ENCODE results near the gene PLEK. TPM values are rescaled to one million over a fixed set of nuclear protein-coding genes. Genes with fewer than 3 reads are reported as not detected.

PLEK gene
- total RNA-seq, 1 donor from 2014 or later: not detected

DNA sequence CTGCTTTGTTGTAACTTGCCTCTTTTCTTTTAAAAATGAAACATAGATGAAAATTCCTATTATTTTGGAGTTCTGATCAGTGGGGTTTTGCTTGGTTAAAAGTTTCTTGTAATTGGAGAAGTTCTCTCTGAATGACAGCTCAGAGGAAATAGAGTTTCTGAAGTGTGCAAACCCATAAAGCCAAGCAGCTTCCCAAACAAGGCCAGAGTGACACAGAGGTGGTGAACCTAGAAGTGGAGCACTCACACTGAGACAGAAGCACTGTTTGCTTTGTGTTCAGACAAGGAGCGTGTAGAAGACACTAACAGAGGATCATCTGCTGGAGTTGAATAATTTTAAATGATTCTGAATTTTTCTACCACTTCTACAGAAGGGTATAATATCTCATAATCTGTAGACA is 52.8 kb downstream of the PLEK start:
- H3K9me3 Mint-ChIP-seq (ENCODE audit: unreplicated experiment): no peaks in the 10 kb centered on the region
- H3K27me3 Mint-ChIP-seq (ENCODE audit: low read depth, unreplicated experiment): peaks cover 2% of the 10 kb centered on the region
- Histone ChIP-seq H3K9me3 (ENCODE audit: insufficient read depth, low read depth, low read length) (no peaks in the 10 kb centered on the region), H3K79me2 (ENCODE audit: insufficient read depth, low read length) (no peaks in the 10 kb centered on the region), H3K9ac (ENCODE audit: low read length) (no peak overlapping the region), H3K4me2 (ENCODE audit: low read length) (no peak overlapping the region), H3K27ac (ENCODE audit: low read depth, low read length) (no peak overlapping the region), H4K20me1 (ENCODE audit: insufficient read depth, low read length) (no peaks in the 10 kb centered on the region), H3K4me1 (ENCODE audit: insufficient read depth, low read length) (no peaks in the 10 kb centered on the region), H3K36me3 (ENCODE audit: insufficient read depth, low read length) (no peaks in the 10 kb centered on the region), H3K27me3 (ENCODE audit: insufficient read depth, low read length) (peaks cover 4% of the 10 kb centered on the region), H3K4me3 (ENCODE audit: insufficient read depth, low read depth, low read length) (no peak overlapping the region), H2AFZ (ENCODE audit: low read depth, low read length) (no peak overlapping the region)
- no peaks in the 10 kb centered on the region for H3K4me1 Mint-ChIP-seq (ENCODE audit: low read depth, unreplicated experiment)
- no peak for FAIRE-seq
- H3K4me3 Mint-ChIP-seq (ENCODE audit: unreplicated experiment): no peak overlapping the region
- no peaks in the 10 kb centered on the region for H3K36me3 Mint-ChIP-seq (ENCODE audit: low read depth, unreplicated experiment)
- TF ChIP-seq, protein P1, sequence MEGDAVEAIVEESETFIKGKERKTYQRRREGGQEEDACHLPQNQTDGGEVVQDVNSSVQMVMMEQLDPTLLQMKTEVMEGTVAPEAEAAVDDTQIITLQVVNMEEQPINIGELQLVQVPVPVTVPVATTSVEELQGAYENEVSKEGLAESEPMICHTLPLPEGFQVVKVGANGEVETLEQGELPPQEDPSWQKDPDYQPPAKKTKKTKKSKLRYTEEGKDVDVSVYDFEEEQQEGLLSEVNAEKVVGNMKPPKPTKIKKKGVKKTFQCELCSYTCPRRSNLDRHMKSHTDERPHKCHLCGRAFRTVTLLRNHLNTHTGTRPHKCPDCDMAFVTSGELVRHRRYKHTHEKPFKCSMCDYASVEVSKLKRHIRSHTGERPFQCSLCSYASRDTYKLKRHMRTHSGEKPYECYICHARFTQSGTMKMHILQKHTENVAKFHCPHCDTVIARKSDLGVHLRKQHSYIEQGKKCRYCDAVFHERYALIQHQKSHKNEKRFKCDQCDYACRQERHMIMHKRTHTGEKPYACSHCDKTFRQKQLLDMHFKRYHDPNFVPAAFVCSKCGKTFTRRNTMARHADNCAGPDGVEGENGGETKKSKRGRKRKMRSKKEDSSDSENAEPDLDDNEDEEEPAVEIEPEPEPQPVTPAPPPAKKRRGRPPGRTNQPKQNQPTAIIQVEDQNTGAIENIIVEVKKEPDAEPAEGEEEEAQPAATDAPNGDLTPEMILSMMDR (IDR thresholded peaks at IDR 0.05; ENCODE audit: insufficient read depth, low read depth, low read length): no peak
- TF ChIP-seq EZH2 (IDR thresholded peaks at IDR 0.05; ENCODE audit: insufficient read depth, low read length): no peak
- no peak for DNase-seq (ENCODE audit: low read depth)
- H3K27ac Mint-ChIP-seq (ENCODE audit: unreplicated experiment): no peak overlapping the region

DNA sequence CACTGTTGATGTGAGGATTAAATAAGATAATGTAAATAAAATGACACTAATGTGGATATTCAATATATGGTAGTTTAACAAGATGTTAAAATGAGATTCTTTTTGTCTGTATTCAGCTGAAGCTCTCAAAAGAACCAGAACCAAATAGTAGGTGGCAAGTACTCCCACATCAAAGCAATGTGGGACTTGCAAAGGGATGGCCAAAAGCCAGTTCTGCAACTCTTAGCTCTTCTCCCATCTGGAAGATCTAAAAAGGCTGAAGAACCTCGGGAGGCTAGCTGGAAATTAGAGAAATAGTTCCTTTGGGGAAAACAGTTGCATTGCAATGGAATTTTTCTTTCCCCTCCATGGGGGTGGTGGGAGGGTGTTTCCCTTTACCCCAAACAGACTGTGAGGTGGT is 53.3 kb downstream of the PLEK start:
- H3K4me3 Mint-ChIP-seq (ENCODE audit: unreplicated experiment): no peak overlapping the region
- no peak for FAIRE-seq

DNA sequence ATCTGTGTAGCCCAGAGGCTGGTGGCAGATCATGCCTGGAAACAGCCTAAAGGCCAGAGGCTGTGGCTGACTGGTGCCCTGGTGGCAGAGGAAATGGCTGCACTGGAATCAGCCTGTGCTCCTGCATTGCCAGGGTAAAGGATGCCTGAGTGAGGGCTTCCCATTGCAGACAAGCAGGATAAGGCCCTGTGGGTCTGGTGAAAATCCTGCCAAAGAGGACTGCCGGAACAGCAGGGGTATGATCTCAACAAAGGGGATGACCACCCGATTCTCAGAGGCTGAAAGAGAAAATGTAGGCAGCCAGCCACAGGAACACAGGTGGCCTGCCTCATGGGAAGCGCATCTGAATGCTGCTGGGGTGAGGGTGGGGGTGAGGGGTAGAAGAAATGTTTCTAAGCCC is 53.8 kb downstream of the PLEK start:
- H3K36me3 ChIP-seq (ENCODE audit: insufficient read depth, low read length): no peaks in the 10 kb centered on the region
- no peak overlapping the region for H3K9ac ChIP-seq (ENCODE audit: low read length)
- H3K27ac ChIP-seq (ENCODE audit: low read depth, low read length): no peak overlapping the region
- no peak overlapping the region for H2AFZ ChIP-seq (ENCODE audit: low read depth, low read length)
- no peak overlapping the region for H3K4me3 ChIP-seq (ENCODE audit: insufficient read depth, low read depth, low read length)
- Mint-ChIP-seq H3K9me3 (ENCODE audit: unreplicated experiment) (no peaks in the 10 kb centered on the region), H3K36me3 (ENCODE audit: low read depth, unreplicated experiment) (no peaks in the 10 kb centered on the region), H3K27me3 (ENCODE audit: low read depth, unreplicated experiment) (peaks cover 2% of the 10 kb centered on the region), H3K27ac (ENCODE audit: unreplicated experiment) (no peak overlapping the region), H3K4me3 (ENCODE audit: unreplicated experiment) (no peak overlapping the region), H3K4me1 (ENCODE audit: low read depth, unreplicated experiment) (no peaks in the 10 kb centered on the region)
- no peak for DNase-seq (ENCODE audit: low read depth)
- H3K9me3 ChIP-seq (ENCODE audit: insufficient read depth, low read depth, low read length): no peaks in the 10 kb centered on the region
- FAIRE-seq: no peak
- H3K79me2 ChIP-seq (ENCODE audit: insufficient read depth, low read length): no peaks in the 10 kb centered on the region
- no peak for TF ChIP-seq EZH2 (IDR thresholded peaks at IDR 0.05; ENCODE audit: insufficient read depth, low read length)
- no peaks in the 10 kb centered on the region for H4K20me1 ChIP-seq (ENCODE audit: insufficient read depth, low read length)
- H3K27me3 ChIP-seq (ENCODE audit: insufficient read depth, low read length): peaks cover 4% of the 10 kb centered on the region
- H3K4me1 ChIP-seq (ENCODE audit: insufficient read depth, low read length): no peaks in the 10 kb centered on the region
- H3K4me2 ChIP-seq (ENCODE audit: low read length): no peak overlapping the region

More for the DNA sequence above, 53.3 kb downstream of the PLEK start:
- Mint-ChIP-seq H3K27me3 (ENCODE audit: low read depth, unreplicated experiment) (peaks cover 2% of the 10 kb centered on the region), H3K4me1 (ENCODE audit: low read depth, unreplicated experiment) (no peaks in the 10 kb centered on the region), H3K36me3 (ENCODE audit: low read depth, unreplicated experiment) (no peaks in the 10 kb centered on the region), H3K27ac (ENCODE audit: unreplicated experiment) (no peak overlapping the region), H3K9me3 (ENCODE audit: unreplicated experiment) (no peaks in the 10 kb centered on the region)
- no peak for TF ChIP-seq EZH2 (IDR thresholded peaks at IDR 0.05; ENCODE audit: insufficient read depth, low read length)
- TF ChIP-seq, protein P1 (IDR thresholded peaks at IDR 0.05; ENCODE audit: insufficient read depth, low read depth, low read length): no peak
- H3K9me3 ChIP-seq (ENCODE audit: insufficient read depth, low read depth, low read length): no peaks in the 10 kb centered on the region
- peaks cover 4% of the 10 kb centered on the region for H3K27me3 ChIP-seq (ENCODE audit: insufficient read depth, low read length)
- no peak overlapping the region for H3K27ac ChIP-seq (ENCODE audit: low read depth, low read length)
- H3K36me3 ChIP-seq (ENCODE audit: insufficient read depth, low read length): no peaks in the 10 kb centered on the region
- no peak overlapping the region for H2AFZ ChIP-seq (ENCODE audit: low read depth, low read length)
- no peaks in the 10 kb centered on the region for H3K79me2 ChIP-seq (ENCODE audit: insufficient read depth, low read length)
- H3K4me2 ChIP-seq (ENCODE audit: low read length): no peak overlapping the region
- DNase-seq (ENCODE audit: low read depth): no peak
- no peak overlapping the region for H3K9ac ChIP-seq (ENCODE audit: low read length)
- H4K20me1 ChIP-seq (ENCODE audit: insufficient read depth, low read length): no peaks in the 10 kb centered on the region
- no peak overlapping the region for H3K4me3 ChIP-seq (ENCODE audit: insufficient read depth, low read depth, low read length)
- no peaks in the 10 kb centered on the region for H3K4me1 ChIP-seq (ENCODE audit: insufficient read depth, low read length)
